ENCODE results near the gene ZNF511. TPM values are rescaled to one million over a fixed set of nuclear protein-coding genes. Genes with fewer than 3 reads are reported as not detected.

ZNF511 gene
- total and polyA plus RNA-seq, 4 donors, result 13.7 to 31.8 (median 24.2) TPM

DNA sequence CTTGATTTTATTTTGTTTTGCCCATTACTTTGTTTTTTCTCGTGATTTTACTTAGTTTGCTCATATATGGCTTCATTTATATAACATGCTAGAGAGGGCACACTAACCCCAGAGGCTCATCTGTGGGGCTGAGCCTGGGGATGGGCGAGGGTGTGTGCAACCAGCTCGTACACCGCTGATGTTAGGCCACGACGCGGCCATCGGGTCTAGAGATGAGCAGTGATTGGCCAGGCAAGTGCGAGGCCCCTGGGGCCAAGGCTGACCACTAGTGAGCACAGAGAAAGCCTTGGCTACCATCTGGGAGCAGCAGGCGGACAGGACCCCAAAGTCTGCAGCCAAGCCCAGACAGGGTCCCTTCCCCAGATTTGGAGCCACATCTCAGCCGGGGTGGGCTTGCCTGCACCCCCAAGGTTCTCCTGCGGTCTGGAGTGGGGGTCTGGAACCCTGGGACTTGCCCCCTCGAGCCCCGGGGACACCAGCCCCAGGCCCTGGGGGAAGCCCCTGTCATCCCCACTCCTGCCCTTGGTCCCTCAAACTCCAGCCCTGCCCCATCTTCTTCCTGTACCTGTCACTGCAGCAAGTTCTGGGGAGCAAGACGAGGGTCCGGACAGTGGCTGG lies 45.4 kb downstream of the ZNF511 start:
- Histone ChIP-seq H3K9ac (ENCODE audit: low read depth in 1 of 2, low read length in 2 of 2) (peak overlapping the region in 1 of 2 donors; percentile 22), H3K36me3 (ENCODE audit: control insufficient read depth in 4 of 4, insufficient read depth in 3 of 4, low read depth in 1 of 4, low read length in 3 of 4) (peaks cover 0 to 2% (median 0%) of the 10 kb centered on the region in 4 donors), H3K9me3 (ENCODE audit: control insufficient read depth in 4 of 4, low read length in 3 of 4) (no peaks in the 10 kb centered on the region), H3K4me3 (ENCODE audit: low read depth in 1 of 3, low read length in 3 of 3) (no peak overlapping the region), H3K27me3 (ENCODE audit: control insufficient read depth in 4 of 4, insufficient read depth in 4 of 4, low read length in 3 of 4) (no peaks in the 10 kb centered on the region), H3K4me1 (ENCODE audit: control insufficient read depth in 4 of 4, insufficient read depth in 4 of 4, low read length in 3 of 4) (peaks cover 27 to 88% (median 81%) of the 10 kb centered on the region in 4 donors), H3K27ac (ENCODE audit: low read depth in 1 of 2, low read length in 2 of 2) (peak overlapping the region; percentile 11 to 67)
- no peak for DNase-seq (ENCODE audit: low spot score)
- TF ChIP-seq, protein P1, sequence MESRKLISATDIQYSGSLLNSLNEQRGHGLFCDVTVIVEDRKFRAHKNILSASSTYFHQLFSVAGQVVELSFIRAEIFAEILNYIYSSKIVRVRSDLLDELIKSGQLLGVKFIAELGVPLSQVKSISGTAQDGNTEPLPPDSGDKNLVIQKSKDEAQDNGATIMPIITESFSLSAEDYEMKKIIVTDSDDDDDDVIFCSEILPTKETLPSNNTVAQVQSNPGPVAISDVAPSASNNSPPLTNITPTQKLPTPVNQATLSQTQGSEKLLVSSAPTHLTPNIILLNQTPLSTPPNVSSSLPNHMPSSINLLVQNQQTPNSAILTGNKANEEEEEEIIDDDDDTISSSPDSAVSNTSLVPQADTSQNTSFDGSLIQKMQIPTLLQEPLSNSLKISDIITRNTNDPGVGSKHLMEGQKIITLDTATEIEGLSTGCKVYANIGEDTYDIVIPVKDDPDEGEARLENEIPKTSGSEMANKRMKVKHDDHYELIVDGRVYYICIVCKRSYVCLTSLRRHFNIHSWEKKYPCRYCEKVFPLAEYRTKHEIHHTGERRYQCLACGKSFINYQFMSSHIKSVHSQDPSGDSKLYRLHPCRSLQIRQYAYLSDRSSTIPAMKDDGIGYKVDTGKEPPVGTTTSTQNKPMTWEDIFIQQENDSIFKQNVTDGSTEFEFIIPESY (IDR thresholded peaks at IDR 0.05), result no peak
- TF ChIP-seq FOXA1 (IDR thresholded peaks at IDR 0.05) (no peak), RXRA (IDR thresholded peaks at IDR 0.05) (no peak), RAD21 (IDR thresholded peaks at IDR 0.05) (no peak), HNF4A (conservative IDR thresholded peaks at IDR 0.05) (no peak), EGR1 (IDR thresholded peaks at IDR 0.05; ENCODE audit: low read depth in 2 of 2) (no peak), HNF4G (IDR thresholded peaks at IDR 0.05) (no peak)
- TF ChIP-seq, protein P2, sequence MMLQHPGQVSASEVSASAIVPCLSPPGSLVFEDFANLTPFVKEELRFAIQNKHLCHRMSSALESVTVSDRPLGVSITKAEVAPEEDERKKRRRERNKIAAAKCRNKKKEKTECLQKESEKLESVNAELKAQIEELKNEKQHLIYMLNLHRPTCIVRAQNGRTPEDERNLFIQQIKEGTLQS (IDR thresholded peaks at IDR 0.05), result no peak
- WGBS, result 74% methylated on average over 16 of the region's 16 CpGs

DNA sequence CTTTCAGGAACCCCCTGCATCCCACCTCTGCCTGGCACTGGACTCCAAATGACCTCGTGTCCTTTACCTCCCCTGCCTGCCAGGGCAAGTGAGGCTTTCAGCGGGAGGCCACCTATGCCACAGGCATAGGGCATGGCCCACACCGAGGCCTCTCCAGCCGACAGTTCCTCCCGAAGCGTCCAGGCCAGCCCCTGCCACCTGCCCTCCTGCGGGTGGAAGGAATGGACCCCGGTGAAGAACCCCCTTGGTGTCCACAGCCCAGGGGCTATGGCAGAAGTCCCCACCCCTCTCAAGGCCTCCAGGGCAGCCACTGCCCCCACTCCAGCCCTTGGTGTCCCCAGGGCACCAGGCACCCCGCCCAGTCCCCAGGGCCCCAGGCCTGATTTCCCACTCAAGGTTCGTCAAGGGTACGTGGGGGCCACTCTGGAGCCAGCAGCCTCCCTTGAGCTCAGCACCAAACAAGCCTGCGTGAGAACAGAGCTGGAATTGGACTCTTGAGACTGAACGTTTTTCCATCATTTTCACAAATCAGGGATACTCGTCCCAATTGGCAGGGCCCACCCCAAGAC lies 46.0 kb downstream of the ZNF511 start:
- Histone ChIP-seq H3K9ac (ENCODE audit: low read depth in 1 of 2, low read length in 2 of 2) (no peak overlapping the region), H3K27me3 (ENCODE audit: control insufficient read depth in 4 of 4, insufficient read depth in 4 of 4, low read length in 3 of 4) (no peaks in the 10 kb centered on the region), H3K9me3 (ENCODE audit: control insufficient read depth in 4 of 4, low read length in 3 of 4) (no peaks in the 10 kb centered on the region), H3K27ac (ENCODE audit: low read depth in 1 of 2, low read length in 2 of 2) (peak overlapping the region in 1 of 2 donors; percentile 14), H3K36me3 (ENCODE audit: control insufficient read depth in 4 of 4, insufficient read depth in 3 of 4, low read depth in 1 of 4, low read length in 3 of 4) (peaks cover 0 to 2% (median 0%) of the 10 kb centered on the region in 4 donors), H3K4me3 (ENCODE audit: low read depth in 1 of 3, low read length in 3 of 3) (no peak overlapping the region), H3K4me1 (ENCODE audit: control insufficient read depth in 4 of 4, insufficient read depth in 4 of 4, low read length in 3 of 4) (peaks cover 25 to 88% (median 79%) of the 10 kb centered on the region in 4 donors)
- DNase-seq (ENCODE audit: low spot score), result no peak
- 74% methylated on average over 14 of the region's 14 CpGs for WGBS
- TF ChIP-seq, protein P3, sequence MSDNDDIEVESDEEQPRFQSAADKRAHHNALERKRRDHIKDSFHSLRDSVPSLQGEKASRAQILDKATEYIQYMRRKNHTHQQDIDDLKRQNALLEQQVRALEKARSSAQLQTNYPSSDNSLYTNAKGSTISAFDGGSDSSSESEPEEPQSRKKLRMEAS (IDR thresholded peaks at IDR 0.05), result no peak
- TF ChIP-seq RXRA (IDR thresholded peaks at IDR 0.05) (peak in 1 of 2 donors; percentile 39), RAD21 (IDR thresholded peaks at IDR 0.05) (no peak)

DNA sequence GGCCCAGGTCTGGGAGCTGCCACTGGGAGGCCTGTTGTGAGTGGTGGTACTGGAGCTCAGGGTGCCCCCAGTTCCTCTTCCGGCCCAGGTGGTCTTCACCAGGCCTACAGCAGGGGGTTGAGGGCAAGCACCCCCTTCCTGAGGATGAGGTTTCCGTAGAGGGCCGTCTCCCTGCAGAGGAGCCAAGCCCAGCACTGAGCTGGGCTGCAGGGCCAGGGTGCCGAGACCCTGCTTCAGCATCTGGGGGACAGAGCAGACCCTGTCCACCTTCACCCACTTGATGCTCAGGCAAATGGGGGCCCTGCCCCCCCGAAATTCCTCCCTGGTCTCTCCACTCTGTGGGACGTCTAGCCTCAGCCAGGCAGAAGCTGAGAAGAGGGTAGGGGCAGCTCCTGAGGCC lies 46.6 kb downstream of the ZNF511 start:
- no peaks in the 10 kb centered on the region for H3K27me3 ChIP-seq (ENCODE audit: control insufficient read depth in 4 of 4, insufficient read depth in 4 of 4, low read length in 3 of 4)
- peak overlapping the region; percentile 36 to 40 for H3K27ac ChIP-seq (ENCODE audit: low read depth in 1 of 2, low read length in 2 of 2)
- H3K9ac ChIP-seq (ENCODE audit: low read depth in 1 of 2, low read length in 2 of 2), result no peak overlapping the region
- H3K36me3 ChIP-seq (ENCODE audit: control insufficient read depth in 4 of 4, insufficient read depth in 3 of 4, low read depth in 1 of 4, low read length in 3 of 4), result peaks cover 0 to 2% (median 0%) of the 10 kb centered on the region in 4 donors
- DNase-seq (ENCODE audit: low spot score), result no peak
- H3K4me3 ChIP-seq (ENCODE audit: low read depth in 1 of 3, low read length in 3 of 3), result no peak overlapping the region
- WGBS, result 94% methylated on average over 6 of the region's 6 CpGs
- H3K9me3 ChIP-seq (ENCODE audit: control insufficient read depth in 4 of 4, low read length in 3 of 4), result no peaks in the 10 kb centered on the region
- TF ChIP-seq NR2F2 (IDR thresholded peaks at IDR 0.05) (no peak), TAF1 (conservative IDR thresholded peaks at IDR 0.05) (no peak), GABPA (IDR thresholded peaks at IDR 0.05 in 1 of 2, conservative IDR thresholded peaks at IDR 0.05 in 1 of 2) (no peak), EGR1 (IDR thresholded peaks at IDR 0.05; ENCODE audit: low read depth in 2 of 2) (no peak)
- TF ChIP-seq, protein P2 (IDR thresholded peaks at IDR 0.05), result no peak
- TF ChIP-seq, protein P4, sequence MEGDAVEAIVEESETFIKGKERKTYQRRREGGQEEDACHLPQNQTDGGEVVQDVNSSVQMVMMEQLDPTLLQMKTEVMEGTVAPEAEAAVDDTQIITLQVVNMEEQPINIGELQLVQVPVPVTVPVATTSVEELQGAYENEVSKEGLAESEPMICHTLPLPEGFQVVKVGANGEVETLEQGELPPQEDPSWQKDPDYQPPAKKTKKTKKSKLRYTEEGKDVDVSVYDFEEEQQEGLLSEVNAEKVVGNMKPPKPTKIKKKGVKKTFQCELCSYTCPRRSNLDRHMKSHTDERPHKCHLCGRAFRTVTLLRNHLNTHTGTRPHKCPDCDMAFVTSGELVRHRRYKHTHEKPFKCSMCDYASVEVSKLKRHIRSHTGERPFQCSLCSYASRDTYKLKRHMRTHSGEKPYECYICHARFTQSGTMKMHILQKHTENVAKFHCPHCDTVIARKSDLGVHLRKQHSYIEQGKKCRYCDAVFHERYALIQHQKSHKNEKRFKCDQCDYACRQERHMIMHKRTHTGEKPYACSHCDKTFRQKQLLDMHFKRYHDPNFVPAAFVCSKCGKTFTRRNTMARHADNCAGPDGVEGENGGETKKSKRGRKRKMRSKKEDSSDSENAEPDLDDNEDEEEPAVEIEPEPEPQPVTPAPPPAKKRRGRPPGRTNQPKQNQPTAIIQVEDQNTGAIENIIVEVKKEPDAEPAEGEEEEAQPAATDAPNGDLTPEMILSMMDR (IDR thresholded peaks at IDR 0.05; ENCODE audit: low read depth, low read length, missing input control), result no peak
- TF ChIP-seq, protein P5, sequence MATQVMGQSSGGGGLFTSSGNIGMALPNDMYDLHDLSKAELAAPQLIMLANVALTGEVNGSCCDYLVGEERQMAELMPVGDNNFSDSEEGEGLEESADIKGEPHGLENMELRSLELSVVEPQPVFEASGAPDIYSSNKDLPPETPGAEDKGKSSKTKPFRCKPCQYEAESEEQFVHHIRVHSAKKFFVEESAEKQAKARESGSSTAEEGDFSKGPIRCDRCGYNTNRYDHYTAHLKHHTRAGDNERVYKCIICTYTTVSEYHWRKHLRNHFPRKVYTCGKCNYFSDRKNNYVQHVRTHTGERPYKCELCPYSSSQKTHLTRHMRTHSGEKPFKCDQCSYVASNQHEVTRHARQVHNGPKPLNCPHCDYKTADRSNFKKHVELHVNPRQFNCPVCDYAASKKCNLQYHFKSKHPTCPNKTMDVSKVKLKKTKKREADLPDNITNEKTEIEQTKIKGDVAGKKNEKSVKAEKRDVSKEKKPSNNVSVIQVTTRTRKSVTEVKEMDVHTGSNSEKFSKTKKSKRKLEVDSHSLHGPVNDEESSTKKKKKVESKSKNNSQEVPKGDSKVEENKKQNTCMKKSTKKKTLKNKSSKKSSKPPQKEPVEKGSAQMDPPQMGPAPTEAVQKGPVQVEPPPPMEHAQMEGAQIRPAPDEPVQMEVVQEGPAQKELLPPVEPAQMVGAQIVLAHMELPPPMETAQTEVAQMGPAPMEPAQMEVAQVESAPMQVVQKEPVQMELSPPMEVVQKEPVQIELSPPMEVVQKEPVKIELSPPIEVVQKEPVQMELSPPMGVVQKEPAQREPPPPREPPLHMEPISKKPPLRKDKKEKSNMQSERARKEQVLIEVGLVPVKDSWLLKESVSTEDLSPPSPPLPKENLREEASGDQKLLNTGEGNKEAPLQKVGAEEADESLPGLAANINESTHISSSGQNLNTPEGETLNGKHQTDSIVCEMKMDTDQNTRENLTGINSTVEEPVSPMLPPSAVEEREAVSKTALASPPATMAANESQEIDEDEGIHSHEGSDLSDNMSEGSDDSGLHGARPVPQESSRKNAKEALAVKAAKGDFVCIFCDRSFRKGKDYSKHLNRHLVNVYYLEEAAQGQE (IDR thresholded peaks at IDR 0.05), result no peak
- TF ChIP-seq, protein P3 (IDR thresholded peaks at IDR 0.05), result no peak
- peaks cover 26 to 88% (median 77%) of the 10 kb centered on the region in 4 donors for H3K4me1 ChIP-seq (ENCODE audit: control insufficient read depth in 4 of 4, insufficient read depth in 4 of 4, low read length in 3 of 4)
